Lung microvascular endothelial cell (primary cell): ENCODE data around the gene RGL1. TPM values are rescaled to one million over a fixed set of nuclear protein-coding genes. Genes with fewer than 3 reads are reported as not detected.
A peak's percentile ranks its signal among the peaks of the same experiment; 100 is the strongest.

ENCODE experiments used
- DNase-seq, 2 donors: peaks; one replicate each; pipeline versions ENCODE4 v3.0.0 to v3.0.0-alpha.2; 2010; ENCODE audit warnings: low read depth in 2 of 2
- total RNA-seq: library from RNA; depleted of rRNA; stranded (reverse); fragments of >200 nt; gene quantifications from 2 replicates; pipeline ENCODE4 v1.2.1, GENCODE V29; 2014

The RGL1 gene
- total RNA-seq, 1 donor from 2014 or later: 19.8 TPM

DNA sequence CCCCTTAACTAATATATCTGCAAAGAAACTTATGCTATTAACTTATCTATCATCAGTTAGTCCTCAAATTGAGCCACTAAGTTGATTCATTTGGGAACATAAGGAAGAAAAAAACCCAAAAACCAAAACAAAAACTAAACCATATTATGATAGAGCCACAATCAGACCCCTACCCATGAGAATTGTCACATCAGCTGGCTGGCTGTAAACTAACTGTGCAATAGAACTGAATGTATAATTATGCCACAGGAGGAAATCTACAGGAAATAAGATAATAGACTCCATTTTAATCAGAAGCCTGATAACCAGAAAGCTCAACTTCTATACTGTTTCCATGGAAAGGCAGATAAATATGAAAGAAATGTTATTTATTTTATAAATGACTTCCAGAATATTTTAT lies 110.0 kb downstream of the RGL1 start:
- peak in 1 of 2 donors; percentile 22 for DNase-seq

DNA sequence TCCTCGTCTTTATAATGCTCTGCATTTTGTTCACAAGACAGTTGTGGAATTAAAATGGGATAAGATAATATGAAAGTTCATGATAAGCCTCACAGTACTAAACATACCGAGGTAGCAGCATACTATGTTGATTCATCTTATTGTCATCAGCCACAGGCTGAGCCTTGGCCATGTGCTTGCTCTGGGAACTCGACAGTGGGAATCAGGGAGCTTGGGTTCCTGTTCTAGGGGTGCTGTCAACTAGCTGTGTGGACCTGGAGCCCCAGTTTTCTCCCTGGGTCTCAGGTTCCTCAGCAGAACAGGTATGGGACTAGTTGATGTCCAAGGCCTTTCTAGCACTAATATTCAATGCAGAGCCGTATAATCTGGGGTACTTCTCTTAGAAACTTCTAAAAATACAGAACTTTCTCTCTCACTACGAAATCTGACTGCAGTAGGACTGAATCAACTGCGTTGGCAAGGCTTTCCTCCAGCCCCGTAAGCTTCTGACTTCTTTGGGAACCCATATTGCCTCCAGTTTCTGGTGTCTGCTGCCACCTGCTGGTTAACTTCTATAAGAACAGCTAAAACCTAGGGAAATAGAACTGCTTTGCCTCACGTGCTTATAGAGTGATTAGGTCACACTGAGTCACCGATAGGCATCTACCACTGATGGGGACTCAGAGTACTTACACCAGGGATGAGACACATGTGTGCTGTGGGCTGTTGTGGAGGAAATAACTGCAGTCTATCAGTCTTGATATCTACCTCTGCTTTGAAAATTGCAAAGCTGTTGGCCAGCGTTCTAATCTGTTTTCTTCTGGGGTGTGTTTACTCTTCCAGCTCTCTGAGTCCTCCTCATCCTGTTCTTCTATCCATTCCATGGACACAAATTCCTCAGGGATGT lies 110.9 kb downstream of the RGL1 start:
- DNase-seq: peak; percentile 95 to 98

DNA sequence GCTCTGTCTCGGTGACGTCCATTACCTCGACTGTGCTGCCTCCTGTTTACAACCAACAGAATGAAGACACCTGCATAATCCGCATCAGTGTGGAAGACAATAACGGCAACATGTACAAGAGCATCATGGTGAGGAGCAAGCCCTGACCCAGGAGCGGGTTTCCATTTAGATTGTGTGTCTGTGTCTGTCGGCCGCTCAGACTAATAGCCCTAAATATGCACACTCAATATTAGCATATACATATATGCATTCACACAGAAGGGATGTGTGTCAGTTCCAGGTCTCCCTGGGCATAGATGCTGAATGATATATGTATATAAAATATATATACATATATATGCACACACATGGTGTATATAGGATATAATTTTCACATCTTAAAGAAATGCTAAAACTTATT lies 111.7 kb downstream of the RGL1 start:
- no peak for DNase-seq

DNA sequence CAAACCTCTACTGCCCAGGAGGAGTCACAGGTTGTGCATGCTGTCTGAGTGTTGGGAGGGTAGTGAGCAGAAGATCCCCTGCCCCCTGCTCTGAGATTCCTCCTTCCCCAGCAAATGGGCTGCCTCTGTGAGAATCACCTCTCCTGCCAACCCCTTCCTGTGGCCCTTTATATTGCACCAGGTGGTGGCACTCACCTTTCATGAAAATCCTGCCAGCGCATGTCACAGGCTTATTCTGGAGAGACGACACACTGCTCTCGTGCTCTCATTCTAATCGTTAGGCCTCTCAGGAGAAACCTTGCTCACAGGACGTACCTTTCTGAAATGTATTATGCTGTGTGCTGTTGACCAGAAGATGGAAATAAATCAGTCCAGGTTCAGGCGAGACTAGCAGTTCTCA lies 113.7 kb downstream of the RGL1 start:
- no peak for DNase-seq

DNA sequence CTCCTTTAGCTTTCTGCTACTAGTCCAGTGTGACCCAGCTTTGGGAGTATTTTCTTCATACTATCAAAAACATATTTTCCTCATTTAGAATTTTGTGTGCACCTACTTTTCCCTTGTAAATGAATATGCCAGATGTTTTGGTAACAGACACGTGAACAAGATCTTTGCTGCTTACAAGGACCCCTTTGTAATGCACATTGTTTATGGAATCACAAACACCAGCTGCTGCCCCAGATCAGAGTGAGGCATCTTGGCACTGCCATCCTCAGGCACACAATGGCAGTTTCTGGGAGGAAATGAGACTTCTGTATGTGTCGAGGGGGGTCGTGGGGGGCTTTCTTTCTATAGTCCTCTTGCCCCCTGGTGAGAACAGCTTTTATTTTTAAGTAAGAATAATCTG lies 115.7 kb downstream of the RGL1 start:
- no peak for DNase-seq

DNA sequence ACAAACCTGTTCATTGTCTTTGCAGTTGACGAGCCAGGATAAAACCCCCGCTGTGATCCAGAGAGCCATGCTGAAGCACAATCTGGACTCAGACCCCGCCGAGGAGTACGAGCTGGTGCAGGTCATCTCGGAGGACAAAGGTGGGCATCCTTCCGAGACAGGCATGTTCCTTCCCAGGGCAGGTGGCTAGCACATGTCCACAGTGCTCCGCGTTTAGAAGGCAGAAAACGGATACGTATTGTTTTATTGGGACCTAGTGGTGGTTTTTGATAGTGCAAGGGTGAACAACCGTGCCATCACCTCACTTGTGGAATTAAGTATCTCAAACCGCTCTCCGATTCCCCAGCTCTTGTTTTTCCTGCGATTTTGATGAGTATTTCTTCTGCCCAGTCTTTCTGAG lies 117.3 kb downstream of the RGL1 start:
- DNase-seq: no peak

- DNase-seq: no peak
These were observed 121.0 kb downstream of the RGL1 start for GRCh38 chr1:183925947-183926346.

DNA sequence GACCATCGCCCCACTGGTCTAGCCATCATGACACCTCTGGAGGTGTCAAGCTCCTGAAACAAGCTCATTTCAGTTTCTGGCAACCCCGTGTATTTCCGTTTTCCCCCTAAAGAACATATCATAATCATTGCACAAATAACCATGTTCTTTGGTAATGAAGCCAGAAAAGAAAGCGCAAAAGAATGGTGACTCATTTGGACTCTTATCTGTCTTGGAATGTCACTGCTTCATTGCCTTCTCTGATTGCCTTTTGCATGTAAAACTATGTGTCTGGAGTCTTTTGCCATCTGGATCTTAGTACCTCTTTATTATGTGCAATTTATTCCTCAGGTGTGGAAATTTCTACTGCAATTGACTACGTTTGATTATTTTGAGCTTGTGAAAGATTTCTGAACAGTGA lies 122.1 kb downstream of the RGL1 start:
- peak in 1 of 2 donors; percentile 44 for DNase-seq

GRCh38 chr1:183931646-183932271 lies 126.8 kb downstream of the RGL1 start:
- no peak for DNase-seq

DNA sequence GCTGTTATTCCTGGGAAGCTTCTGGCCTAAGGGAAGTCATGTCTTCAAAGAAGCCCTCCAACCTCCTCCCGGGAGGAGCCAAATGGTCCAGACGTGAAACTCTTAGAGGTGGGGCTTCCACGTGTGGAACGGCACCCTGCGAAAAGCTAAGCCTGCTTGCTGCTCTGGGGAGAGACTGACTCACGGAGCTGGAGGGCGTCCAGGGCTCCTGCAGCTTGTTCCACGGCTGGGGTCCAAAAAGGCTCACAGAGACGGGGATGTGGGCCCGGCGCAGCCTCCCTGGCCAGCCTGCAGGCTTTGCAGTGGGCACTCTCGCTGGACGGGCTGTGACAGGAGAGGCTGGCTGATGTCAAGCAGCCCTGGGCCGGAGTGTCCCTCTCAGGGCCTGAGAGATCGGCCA lies 127.5 kb downstream of the RGL1 start:
- DNase-seq: peak in 1 of 2 donors; percentile 40

GRCh38 chr1:183933528-183934179 lies 128.7 kb downstream of the RGL1 start:
- DNase-seq: no peak

GRCh38 chr1:183934314-183934713 lies 129.4 kb downstream of the RGL1 start:
- DNase-seq: no peak

- DNase-seq: no peak
These were observed 131.1 kb downstream of the RGL1 start for GRCh38 chr1:183936009-183936408.

GRCh38 chr1:183936791-183937190 lies 131.9 kb downstream of the RGL1 start:
- no peak for DNase-seq

DNA sequence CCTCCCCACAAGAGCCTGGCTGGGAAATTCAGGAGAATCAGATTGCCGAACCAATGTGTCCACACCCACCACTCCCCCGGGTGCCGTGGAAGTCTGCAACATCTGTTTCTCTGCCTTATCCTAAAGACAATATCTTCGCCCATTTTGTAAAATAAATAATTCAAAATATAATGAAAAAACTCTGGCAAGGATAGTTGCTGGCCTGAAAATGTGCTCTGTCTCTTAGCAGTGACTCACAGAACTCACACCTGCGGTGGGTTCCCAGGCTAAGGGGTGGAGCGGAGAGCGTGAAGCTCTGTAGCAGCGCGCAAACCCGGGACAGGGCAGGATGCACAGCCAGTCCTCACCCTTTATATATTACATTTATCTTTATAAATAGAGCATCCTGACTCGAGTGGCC lies 132.7 kb downstream of the RGL1 start:
- no peak for DNase-seq

DNA sequence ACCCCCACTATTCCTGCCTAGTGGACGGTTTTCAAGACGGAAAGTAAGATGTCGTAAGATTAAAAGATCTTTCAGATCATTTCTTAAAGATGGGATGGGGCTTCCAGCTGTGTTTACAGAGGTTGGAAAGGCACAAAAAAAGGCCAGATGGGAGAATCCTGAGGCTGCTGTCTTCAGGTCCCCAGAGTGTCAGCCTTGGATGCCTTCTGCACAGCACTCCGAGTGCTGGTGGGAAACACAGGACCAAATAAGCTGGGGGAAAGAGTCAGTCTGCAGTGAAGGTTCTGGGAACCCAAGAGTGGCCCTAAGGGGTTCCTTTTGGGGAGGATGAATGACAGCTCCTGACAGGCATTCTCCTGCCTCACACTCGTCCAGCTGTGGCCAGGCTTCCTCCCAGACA lies 136.1 kb downstream of the RGL1 start:
- DNase-seq: no peak

DNA sequence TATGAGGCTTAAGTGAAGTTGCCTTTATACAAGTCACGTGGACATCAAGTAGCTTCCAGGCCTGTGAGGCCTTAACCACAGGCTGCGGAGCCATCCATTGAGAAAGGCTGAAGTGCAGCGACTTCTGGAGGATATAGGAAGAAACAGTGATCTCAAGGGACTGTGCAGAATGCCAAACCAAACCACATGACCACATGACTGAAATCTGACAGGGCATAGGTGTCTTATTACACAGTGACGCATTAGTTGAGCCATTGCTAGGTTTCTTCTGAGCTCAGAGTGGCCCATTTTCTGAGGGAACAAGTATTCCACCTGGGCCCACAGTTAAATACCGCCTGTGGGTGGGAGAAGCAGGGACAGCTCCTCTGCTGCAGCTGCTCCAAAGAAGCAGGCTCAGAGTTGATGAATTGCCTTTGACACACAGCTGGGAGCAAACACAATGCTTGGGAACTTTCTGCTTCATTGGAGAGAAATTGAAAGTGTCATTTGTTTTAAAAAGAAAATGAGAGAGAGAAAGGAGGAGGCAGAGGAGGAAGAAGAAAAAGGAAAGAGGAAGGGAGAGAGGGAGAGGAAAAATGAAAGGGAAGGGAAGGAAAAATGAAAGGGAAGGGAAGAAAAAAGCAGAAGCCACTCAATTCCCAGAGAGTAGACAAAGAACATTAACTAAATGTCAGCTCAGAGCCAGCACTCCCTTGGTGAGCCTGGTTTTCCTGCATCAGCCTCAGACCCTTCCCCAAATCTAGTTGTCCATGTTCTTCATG lies 138.2 kb downstream of the RGL1 start:
- DNase-seq: peak in 1 of 2 donors; percentile 47

DNA sequence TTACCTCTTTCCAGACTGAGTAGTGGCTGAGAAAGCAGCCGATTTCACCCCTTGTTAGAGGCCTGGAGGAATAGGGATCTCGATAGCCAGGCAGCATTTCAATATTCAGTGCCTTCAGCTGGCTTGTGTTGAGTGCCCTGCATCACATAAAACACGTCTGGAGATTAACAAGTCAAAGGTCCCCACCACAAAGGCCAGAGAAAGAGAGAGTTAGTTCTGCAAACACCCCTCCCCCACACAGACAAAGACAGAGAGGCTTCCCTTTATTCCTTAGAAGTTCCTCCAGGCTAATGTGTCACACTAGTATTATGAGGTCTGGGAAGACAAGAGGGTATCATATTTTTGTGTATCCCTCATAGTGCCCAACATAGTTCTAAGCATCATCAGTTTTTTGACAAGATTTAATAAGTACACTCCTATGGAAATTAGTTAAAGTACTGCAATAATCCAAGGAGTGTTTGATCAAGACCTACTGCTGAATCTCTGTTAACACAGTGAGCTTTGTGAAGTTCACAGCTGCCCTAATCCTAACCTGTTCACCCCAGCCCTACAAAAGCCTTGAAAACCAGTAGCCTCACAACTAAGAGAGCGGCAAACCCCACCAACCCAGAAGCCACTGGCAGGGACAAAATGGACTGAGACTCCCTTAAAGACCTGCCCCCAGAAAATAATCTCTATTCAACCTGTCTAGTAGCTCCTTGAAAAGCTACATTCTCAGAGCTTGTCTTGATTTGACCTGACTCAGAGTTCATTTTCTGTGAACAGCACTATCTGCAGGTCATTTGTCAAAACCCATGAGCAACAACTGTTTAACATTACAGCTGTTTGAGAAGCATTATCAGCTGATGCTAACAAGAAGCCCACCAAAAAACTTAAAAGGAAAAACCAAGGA lies 140.8 kb downstream of the RGL1 start:
- DNase-seq: no peak

DNA sequence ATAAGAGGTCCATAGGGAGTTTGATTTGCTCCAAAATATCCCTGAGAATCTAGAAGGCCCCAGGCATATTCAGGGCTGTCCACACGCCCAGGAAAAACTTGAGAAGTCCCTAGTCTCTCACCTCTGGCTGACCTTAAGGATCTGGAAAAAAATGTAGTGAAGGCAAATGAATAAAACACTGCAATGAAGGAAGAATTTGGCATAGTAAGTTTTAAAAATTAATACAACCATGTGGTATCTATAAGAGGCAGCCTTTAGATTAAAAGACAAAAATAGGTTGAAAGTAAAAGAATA lies 141.3 kb downstream of the RGL1 start:
- no peak for DNase-seq

DNA sequence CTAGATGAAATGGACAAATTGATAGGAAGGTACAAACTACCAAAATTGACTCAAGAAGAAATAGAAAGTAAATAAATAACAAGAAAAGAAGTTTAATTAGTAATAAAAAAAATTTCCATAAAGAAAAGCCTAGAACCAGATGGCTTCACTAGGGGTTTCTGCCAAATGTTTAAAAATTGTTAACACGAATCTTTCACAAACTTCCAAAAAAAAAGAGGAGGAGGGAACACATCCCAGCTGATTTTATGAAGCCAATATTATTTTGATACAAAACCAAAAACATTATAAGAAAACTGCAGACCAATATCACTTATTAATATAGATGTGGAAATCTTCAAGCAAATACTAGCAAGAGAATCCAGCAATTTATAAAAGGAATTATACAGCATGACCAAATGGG lies 143.1 kb downstream of the RGL1 start:
- DNase-seq: no peak

GRCh38 chr1:183952101-183952500 lies 147.2 kb downstream of the RGL1 start:
- no peak for DNase-seq
